DMS53 treated with DMSO at 0.1 percent for 48 hours (cell line): ENCODE data around the gene AK9.

ENCODE experiments used
- DNase-seq: peaks from one replicate; lab custom pipeline; 2025; ENCODE audit not compliant: unreplicated experiment; lab: John Stamatoyannopoulos, UW

Gene AK9

DNA sequence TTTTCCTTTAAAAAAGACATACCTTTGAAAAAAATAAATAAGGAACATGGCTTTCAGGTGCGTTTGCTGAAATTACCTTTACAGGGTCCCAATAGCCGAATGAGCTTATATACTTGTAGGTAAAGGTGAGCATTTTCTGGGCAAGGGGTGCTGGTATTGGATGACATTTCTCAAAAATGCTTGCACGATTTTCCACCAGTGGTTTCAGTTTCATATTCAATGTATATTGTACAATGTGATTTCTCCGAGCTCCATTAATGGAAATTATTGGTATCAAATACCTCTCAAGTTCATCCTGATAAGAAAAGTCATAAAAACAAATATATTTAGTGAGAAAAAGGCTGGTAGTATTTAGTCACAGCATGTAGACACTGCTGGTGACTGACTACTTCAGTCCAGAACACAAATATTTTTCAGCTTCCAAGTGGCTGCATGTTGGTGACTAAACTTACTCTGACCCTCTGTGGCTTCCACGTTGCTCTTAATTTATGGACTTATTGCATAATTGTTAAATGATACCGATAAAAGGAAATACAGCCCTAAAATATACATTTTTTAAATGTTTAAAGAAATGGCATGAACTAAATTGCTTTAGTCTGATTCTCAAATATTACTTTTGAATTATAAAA lies 175.1 kb downstream of the AK9 start:
- no peak for DNase-seq

- DNase-seq = no peak
Observed at GRCh38 chr6:109514946-109515345, 176.1 kb downstream of the AK9 start.

DNA sequence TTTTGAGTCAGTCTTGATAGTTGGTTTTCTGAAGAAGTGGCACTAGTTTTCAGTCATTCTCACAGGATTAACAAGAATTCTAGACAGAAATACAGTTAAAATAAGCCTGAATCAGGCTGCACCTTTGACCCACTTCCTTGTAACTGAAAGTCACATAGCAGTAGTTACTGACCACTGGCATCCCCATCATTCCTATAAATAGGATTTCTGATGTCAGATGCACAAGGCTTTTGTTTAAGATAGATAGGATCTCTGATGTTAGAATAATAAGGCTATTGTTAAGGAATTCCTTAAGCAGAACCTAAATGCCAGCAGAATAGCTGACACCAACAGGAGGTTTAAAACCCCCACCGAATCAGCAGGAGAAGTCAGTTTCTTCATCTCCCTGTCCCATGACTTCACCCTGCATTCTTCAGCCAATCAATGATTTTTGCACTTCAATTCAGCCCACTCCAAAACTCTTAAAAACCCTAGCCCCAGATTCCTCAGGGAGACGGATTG lies 177.4 kb downstream of the AK9 start:
- no peak for DNase-seq

DNA sequence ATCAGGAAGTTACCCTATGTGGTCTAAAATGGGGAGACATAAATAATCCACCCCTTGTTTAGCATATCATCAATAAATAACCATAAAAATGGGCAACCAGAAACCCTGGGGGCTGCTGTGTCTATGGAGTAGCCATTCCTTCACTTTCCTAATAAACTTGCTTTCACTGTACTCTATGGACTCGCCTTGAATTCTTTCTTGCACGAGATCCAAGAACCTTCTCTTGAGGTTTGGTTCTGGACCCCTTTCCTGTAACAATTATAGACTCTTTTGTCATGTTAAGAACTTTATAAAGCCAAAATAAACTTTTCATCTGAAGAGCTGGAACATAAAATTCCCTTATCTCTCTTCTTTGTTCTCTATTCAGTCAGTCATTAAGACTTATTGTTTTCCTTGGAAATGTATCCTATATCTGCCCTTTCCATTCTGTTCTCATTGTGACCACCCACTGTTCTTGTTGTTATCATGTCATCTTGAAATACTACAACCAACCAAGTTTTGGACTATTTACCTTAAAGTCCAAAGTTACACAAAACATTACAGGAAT lies 178.7 kb downstream of the AK9 start:
- DNase-seq = no peak

DNA sequence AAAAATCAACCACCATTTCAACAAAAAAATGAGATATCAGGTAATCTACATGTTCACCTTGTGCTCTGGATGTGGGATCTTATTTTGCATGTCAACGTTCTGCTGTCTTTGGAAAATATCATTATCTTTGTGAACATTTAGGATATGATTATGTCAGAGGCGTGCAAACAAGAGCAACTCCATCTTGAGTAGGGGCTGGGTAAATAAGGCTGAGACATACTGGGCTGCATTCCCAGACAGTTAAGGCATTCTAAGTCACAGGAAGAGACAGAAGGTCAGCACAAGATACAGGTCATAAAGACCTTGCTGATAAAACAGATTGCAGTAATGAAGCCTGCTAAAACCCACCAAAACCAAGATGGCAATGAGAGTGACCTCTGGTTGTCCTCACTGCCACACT lies 179.2 kb downstream of the AK9 start:
- no peak for DNase-seq

DNA sequence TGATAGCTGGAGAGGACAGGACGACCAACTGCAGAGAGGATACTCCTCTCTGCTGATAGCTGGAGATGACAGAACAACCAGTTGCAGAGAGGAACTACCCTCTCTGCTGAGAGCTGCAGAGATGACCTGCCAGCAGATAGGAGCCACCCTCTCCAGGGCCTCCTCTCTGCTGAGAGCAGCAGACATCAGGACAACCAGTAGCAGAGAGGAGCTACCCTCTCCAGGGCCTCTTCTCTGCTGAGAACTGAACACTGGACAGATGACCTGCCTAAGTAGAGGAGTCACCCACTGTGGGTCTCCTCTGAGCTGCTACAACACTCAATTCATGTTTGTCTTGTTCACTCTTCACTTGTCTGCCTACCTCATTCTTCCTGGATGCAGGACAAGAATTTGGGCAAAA lies 180.6 kb downstream of the AK9 start:
- DNase-seq = no peak

DNA sequence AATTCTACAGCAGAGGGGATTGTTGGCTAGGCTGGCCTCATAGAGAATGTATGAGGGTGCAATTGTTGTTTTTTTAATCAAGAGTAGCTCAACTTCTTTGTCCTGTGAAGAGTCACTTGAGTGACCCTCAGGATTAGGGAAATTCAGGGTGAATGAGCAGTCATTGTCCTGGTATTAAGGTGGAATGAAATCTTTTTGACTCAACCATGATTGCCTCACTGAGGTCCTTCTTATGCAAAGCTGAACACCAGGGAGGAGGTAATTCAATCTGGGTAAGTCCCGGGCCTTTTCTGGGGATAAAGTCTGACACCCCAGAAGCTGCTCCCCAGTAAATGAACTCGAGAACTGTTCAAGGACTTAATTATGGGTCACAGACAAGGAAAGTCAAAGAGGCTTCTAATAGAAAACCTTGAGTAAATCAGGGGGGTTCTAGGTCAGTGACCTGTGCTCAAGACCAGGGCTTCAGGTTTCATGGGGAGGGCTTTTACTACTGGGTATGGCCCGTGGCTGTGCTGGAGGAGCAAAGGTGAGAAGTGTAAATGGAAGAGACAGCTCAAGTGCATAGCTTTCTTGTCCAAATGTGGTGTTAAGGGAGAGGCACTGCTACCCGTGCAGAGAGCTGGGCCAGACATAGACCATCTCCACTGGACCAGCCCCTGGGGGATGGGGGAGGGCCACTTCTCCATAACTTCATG lies 182.7 kb downstream of the AK9 start:
- no peak for DNase-seq

- no peak for DNase-seq
Observed at GRCh38 chr6:109507490-109508072, 183.4 kb downstream of the AK9 start.

- no peak for DNase-seq
Observed at GRCh38 chr6:109506841-109507240, 184.2 kb downstream of the AK9 start.

DNA sequence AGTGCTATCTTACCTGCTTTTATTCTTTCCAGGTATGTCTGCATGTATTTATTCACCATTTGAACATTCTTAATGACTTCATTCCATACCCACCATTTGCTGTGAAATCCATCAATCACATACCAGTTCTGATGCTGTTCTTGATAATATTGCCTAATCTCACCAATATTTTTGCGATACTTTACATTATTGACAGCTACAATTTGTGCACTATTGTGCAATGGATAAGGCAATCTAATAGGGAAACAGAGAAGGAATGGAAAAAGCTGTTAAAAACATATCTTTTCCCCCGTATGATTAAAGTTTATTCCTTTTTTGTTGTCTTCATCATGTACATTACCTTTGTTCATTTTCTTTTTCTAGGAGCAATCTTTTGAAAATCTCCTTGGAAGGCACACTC lies 184.7 kb downstream of the AK9 start:
- no peak for DNase-seq

DNA sequence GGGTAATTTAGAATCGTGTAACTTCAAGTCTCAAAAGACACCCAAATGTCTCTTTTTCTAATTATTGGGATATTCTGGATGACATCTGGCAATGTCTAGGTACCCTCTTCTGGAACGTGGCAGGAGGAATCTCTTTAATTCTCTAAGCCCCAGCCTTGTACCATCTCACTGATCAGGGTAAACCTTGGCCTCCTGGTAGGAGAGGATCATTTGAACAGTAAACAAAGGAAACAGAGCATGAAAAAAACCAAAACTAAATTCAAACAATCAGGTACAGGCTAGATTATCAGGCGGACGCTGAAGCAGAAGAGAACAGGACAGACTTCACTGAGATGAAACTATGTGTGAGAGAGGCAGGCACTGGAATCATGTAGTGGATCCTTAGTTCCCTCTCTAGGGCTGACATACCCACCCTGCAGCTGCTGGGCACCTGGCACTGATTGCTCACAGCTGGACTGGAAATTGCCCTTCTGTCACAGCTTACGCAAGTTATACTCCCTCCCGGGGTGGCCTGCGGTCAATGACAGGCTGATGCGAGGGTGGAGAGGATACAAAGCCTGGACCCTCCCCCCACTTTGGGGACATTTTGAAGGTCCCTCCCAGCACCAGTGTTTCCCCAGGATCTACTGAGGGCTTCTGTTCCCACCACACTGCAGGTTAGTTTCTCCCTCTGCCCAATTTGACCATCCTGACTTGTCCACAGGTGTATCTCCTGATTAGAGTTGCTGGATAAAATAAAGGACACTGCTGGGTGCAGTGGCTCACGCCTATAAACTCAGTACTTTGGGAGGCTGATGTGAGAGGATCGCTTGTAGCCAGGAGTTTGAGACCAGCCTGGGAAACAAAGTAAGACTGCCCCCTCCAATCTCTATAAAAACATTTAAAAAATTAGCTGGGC lies 187.4 kb downstream of the AK9 start:
- no peak for DNase-seq

- no peak for DNase-seq
Observed at GRCh38 chr6:109498936-109499335, 192.1 kb downstream of the AK9 start.

DNA sequence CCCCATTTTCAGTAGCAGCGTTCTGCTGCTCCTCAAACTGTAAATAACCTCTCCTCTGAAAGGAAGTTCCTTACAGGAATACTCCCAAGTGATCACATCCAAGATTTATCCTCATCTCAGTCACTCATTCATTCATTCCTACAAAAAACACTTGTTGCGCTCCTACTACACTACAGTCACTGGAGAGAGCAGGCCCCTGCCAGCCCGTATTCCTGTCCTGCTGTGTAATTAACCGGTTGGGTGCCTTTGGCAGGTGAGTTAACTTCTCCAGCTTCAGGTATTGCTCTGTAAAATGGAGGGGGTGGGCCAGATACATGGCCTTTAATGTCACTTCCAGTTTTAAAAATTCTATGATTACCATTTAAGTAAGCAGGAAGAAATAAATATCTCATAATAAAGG lies 192.9 kb downstream of the AK9 start:
- no peak for DNase-seq

- no peak for DNase-seq
Observed at GRCh38 chr6:109496036-109496772, 194.8 kb downstream of the AK9 start.

DNA sequence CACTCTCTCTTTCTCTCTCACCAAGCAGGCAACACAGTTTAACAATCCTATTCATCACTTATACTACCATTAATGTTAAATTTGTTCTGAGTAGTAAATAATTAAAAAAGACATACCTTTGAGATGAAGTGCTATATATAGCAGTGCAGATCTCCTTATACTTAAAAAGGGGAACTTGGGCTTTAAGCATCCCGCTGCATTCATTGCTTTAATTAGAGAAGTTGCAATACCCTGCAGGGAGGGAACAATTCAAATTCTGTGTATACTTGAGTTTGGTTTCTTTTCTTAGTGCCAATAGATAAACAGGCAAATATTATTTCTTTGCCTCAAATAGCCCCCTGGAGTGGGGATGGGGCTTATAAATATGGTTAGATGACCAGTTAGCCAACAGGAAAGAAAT lies 197.1 kb downstream of the AK9 start:
- no peak for DNase-seq

DNA sequence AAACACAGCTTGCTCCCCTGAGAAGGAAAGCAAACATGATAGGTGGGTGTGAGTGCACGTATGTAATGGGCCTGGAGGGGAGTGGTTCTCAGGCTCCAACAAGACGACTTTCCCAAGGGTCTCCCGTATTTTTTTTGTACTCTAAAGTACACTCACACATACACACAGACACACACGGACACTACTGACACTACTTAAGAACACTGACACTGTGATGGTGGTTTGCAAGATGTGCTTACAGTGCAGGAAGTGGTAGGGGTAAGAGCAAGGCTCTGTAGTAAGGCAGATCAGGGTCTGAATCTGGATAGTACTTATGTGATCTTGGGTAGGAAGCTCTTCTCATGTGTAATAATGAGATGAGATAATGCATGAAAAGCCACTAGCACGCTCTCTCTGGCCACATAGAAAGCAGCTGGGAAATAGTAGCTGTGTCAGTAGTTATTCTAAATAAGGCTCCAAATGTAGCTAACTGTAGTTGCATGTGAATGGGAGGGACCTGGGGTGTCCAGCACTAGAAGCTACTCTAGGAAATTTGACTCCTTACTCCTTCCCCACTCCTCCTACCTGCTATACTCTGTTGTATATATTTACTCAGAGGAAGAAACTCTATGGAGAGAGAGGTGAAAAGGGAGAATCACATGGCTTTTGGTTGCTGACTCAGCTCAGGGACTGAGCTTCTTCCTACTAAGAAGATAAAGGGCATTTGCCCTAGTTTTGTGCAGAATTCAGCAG lies 199.6 kb downstream of the AK9 start:
- peak; percentile 16 for DNase-seq

- no peak for DNase-seq
Observed at GRCh38 chr6:109490713-109491112, 200.3 kb downstream of the AK9 start.

GRCh38 chr6:109488001-109488400 lies 203.0 kb downstream of the AK9 start:
- DNase-seq = no peak

DNA sequence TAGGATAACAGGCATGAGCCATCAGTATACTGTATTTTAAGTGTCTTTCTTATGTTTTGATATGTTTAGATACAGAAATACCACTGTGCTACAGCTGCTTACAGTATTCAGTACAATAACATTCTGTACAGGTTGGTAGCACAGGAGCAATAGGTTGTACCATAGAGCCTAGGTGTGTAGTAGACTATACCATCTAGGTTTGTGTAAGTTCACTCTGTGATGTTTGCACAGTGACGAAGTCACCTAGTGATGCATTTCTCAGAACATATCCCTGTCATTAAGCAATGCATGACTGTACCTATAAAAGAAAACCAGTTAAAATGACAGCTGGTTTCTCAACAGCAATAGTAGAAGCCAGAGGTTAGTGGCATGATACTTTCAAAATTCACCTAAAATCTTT lies 204.9 kb downstream of the AK9 start:
- DNase-seq = peak; percentile 73
